Neural cell (in vitro differentiated cells): Measurements from ENCODE around the gene TSPAN9.

Experiments
- TF ChIP-seq, protein P1 (sequence below): IDR thresholded peaks from 2 replicates; pipeline ENCODE4 v1.6.1; 2012; ENCODE audit warnings: borderline replicate concordance
- TF ChIP-seq, protein P2 (sequence below): fragments of 450-650 bp; IDR thresholded peaks from 2 replicates; pipeline ENCODE4 v1.5.1; 2014; ENCODE audit warnings: antibody characterized with exemption, mild to moderate bottlenecking, moderate library complexity; ENCODE audit not compliant: poor library complexity, severe bottlenecking

DNA sequence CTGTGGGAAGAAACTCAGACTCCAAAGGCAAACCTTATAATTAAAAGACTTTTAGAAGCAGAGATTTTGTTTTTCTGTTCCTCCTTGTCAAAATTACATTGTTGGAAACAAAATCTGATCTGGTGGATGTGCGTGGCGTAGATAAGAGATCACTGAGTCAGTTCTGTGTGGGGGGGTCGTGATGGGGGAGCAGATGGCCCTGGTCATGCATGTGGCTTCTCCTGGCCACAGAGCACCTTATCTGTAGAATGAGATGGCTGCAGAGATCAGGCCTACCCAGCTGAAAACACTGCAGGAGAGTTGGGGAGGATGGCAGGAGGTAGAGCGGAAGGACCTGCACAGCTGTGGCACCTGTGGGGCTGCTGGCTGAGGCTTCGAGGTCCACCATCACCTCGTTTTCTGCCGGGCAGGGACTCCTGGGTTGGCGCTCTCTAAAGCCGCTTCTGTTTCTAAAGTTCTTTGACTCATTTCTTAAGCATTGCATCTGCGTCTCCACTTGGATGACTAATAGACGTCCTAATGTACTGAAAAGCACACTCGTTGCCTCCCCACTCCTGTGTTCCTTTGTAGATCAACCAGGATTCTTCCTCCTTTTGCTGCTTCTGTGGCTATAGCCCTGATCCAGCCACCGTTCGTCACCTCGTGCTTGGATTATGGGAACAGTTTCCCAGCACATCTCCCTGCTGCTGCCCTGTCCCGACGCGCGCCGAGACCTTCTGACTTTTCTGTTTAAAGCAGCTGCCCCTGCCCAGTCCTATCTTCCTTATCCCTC, 93.4 kb downstream of the TSPAN9 start:
- TF ChIP-seq, protein P1, sequence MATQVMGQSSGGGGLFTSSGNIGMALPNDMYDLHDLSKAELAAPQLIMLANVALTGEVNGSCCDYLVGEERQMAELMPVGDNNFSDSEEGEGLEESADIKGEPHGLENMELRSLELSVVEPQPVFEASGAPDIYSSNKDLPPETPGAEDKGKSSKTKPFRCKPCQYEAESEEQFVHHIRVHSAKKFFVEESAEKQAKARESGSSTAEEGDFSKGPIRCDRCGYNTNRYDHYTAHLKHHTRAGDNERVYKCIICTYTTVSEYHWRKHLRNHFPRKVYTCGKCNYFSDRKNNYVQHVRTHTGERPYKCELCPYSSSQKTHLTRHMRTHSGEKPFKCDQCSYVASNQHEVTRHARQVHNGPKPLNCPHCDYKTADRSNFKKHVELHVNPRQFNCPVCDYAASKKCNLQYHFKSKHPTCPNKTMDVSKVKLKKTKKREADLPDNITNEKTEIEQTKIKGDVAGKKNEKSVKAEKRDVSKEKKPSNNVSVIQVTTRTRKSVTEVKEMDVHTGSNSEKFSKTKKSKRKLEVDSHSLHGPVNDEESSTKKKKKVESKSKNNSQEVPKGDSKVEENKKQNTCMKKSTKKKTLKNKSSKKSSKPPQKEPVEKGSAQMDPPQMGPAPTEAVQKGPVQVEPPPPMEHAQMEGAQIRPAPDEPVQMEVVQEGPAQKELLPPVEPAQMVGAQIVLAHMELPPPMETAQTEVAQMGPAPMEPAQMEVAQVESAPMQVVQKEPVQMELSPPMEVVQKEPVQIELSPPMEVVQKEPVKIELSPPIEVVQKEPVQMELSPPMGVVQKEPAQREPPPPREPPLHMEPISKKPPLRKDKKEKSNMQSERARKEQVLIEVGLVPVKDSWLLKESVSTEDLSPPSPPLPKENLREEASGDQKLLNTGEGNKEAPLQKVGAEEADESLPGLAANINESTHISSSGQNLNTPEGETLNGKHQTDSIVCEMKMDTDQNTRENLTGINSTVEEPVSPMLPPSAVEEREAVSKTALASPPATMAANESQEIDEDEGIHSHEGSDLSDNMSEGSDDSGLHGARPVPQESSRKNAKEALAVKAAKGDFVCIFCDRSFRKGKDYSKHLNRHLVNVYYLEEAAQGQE, result no peak
- TF ChIP-seq, protein P2, sequence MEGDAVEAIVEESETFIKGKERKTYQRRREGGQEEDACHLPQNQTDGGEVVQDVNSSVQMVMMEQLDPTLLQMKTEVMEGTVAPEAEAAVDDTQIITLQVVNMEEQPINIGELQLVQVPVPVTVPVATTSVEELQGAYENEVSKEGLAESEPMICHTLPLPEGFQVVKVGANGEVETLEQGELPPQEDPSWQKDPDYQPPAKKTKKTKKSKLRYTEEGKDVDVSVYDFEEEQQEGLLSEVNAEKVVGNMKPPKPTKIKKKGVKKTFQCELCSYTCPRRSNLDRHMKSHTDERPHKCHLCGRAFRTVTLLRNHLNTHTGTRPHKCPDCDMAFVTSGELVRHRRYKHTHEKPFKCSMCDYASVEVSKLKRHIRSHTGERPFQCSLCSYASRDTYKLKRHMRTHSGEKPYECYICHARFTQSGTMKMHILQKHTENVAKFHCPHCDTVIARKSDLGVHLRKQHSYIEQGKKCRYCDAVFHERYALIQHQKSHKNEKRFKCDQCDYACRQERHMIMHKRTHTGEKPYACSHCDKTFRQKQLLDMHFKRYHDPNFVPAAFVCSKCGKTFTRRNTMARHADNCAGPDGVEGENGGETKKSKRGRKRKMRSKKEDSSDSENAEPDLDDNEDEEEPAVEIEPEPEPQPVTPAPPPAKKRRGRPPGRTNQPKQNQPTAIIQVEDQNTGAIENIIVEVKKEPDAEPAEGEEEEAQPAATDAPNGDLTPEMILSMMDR, result no peak
